GM18498 (cell line): ENCODE data around the gene PRICKLE2.

ENCODE experiments used
- ATAC-seq: cut with Tn5 transposase; IDR thresholded peaks from one replicate; pipeline ENCODE4 v1.9.1; 2021; ENCODE audit warnings: mild to moderate bottlenecking, moderate library complexity; ENCODE audit not compliant: unreplicated experiment

The PRICKLE2 gene

GRCh38 chr3:64053581-64053980 lies 171.7 kb downstream of the PRICKLE2 start:
- ATAC-seq, result no peak

GRCh38 chr3:64053117-64053516 lies 172.1 kb downstream of the PRICKLE2 start:
- no peak for ATAC-seq

- ATAC-seq, result no peak
Observed at GRCh38 chr3:64049832-64050231, 175.4 kb downstream of the PRICKLE2 start.

- no peak for ATAC-seq
Observed at GRCh38 chr3:64049136-64049535, 176.1 kb downstream of the PRICKLE2 start.

- ATAC-seq, result no peak
Observed at GRCh38 chr3:64048631-64049061, 176.6 kb downstream of the PRICKLE2 start.

GRCh38 chr3:64047787-64048186 lies 177.5 kb downstream of the PRICKLE2 start:
- no peak for ATAC-seq

- ATAC-seq, result no peak
Observed at GRCh38 chr3:64046996-64047594, 178.2 kb downstream of the PRICKLE2 start.

GRCh38 chr3:64046592-64046991 lies 178.7 kb downstream of the PRICKLE2 start:
- no peak for ATAC-seq

GRCh38 chr3:64042952-64043351 lies 182.3 kb downstream of the PRICKLE2 start:
- ATAC-seq, result no peak
